GM12878 (cell line): ENCODE data around the gene JUND. TPM values are rescaled to one million over a fixed set of nuclear protein-coding genes. Genes with fewer than 3 reads are reported as not detected.

Experiments used
- ATAC-seq: fragments of 200-7000 bp; cut with Tn5 transposase; 3 replicates; pipeline ENCODE4 v1.9.1; 2020; ENCODE audit warnings: mild to moderate bottlenecking, moderate library complexity
- BruUV-seq: library from RNA; stranded (reverse); fragments of 400-500 nt; replicated peaks from 2 replicates; lab custom pipeline; 2021; lab: Mats Ljungman, UMichigan
- CTCF ChIA-PET: fragments of 300-600 bp; sonication (Branson Sonifier 250); formaldehyde crosslinking; extraction: SDS; loops from one replicate; lab custom pipeline; 2021; ENCODE audit warnings: inconsistent platforms; lab: Yijun Ruan, JAX
- POLR2A ChIA-PET: fragments of 350-600 bp; formaldehyde crosslinking; extraction: SDS; loops from one replicate; lab custom pipeline; 2021; ENCODE audit warnings: inconsistent platforms; lab: Charles Lee
- RAD21 ChIA-PET: fragments of 300-600 bp; sonication (Branson Sonifier 250); formaldehyde crosslinking; loops from one replicate; lab custom pipeline; 2023; ENCODE audit warnings: antibody characterized with exemption; ENCODE audit not compliant: unreplicated experiment; lab: Charles Lee
- SMC1A ChIA-PET: fragments of 300-600 bp; sonication (Branson Sonifier 250); formaldehyde crosslinking; loops from one replicate; lab custom pipeline; 2023; ENCODE audit not compliant: unreplicated experiment, uncharacterized antibody; lab: Charles Lee
- DNase-seq: peaks from one replicate; pipeline ENCODE4 v3.0.0-alpha.2; 2011; ENCODE audit warnings: low read depth, low spot score
- FAIRE-seq: peaks from 3 replicates; lab custom pipeline; 2011; peaks lifted over from hg19 to GRCh38; lab: Jason Lieb, UNC
- H2AFZ ChIP-seq: 2 replicates; pipeline ENCODE4 v1.6.0; 2011; ENCODE audit warnings: low read depth, low read length, control low read depth; ENCODE audit not compliant: control insufficient read depth
- H3K27ac ChIP-seq: 2 replicates; pipeline ENCODE4 v1.5.1; 2011; ENCODE audit warnings: control low read depth; ENCODE audit not compliant: control insufficient read depth, insufficient read depth
- H3K27me3 ChIP-seq, 2 experiments: replicated peaks in 1 of 2; 2 replicates each; pipeline versions ENCODE4 v1.6.0 to v1.6.1; 2011; ENCODE audit warnings: low read length in 1 of 2; ENCODE audit not compliant: control insufficient read depth in 2 of 2, insufficient read depth in 2 of 2
- H3K36me3 ChIP-seq, 2 experiments: 2 replicates each; pipeline ENCODE4 v1.5.1; 2011; ENCODE audit warnings: low read length in 1 of 2; ENCODE audit not compliant: control insufficient read depth in 2 of 2, insufficient read depth in 2 of 2
- H3K4me1 ChIP-seq: 2 replicates; pipeline ENCODE4 v1.6.1; 2011; ENCODE audit warnings: mild to moderate bottlenecking, low read length, moderate library complexity, mixed read lengths; ENCODE audit not compliant: control insufficient read depth, insufficient read depth
- H3K4me2 ChIP-seq: 2 replicates; pipeline ENCODE4 v1.6.0; 2011; ENCODE audit warnings: control low read depth; ENCODE audit not compliant: control insufficient read depth, insufficient read depth
- H3K4me3 ChIP-seq: fragments of 200-600 bp; sonication (generic); 2 replicates; pipeline ENCODE4 v1.5.1; 2016
- H3K79me2 ChIP-seq: 2 replicates; pipeline ENCODE4 v1.6.0; 2011; ENCODE audit warnings: low read length; ENCODE audit not compliant: control insufficient read depth, insufficient read depth
- H3K9ac ChIP-seq: 2 replicates; pipeline ENCODE4 v1.8.0; 2011; ENCODE audit warnings: low read length, control low read depth, mixed read lengths; ENCODE audit not compliant: control insufficient read depth, insufficient read depth
- H3K9me3 ChIP-seq: replicated peaks from 3 replicates; pipeline ENCODE4 v1.5.1; 2011; ENCODE audit warnings: mild to moderate bottlenecking, low read length; ENCODE audit not compliant: control insufficient read depth, insufficient read depth
- H4K20me1 ChIP-seq: 2 replicates; pipeline ENCODE4 v1.6.0; 2011; ENCODE audit not compliant: control insufficient read depth, insufficient read depth
- BHLHE40 ChIP-seq, 2 experiments: fragments of 450-650 bp in 1 of 2; IDR thresholded peaks; 2 replicates each; pipeline ENCODE4 v1.6.1; 2011 to 2017; ENCODE audit warnings: low read depth in 2 of 2, borderline replicate concordance in 1 of 2, improper control_type of control experiment in 1 of 2, low read length in 1 of 2, mild to moderate bottlenecking in 1 of 2
- CHD2 ChIP-seq: IDR thresholded peaks from 2 replicates; pipeline ENCODE4 v1.6.1; 2011; ENCODE audit warnings: low read depth, low read length, improper control_type of control experiment, borderline replicate concordance
- DPF2 ChIP-seq: fragments of 450-650 bp; IDR thresholded peaks from 2 replicates; pipeline ENCODE4 v1.6.1; 2017; ENCODE audit warnings: mild to moderate bottlenecking
- E2F4 ChIP-seq: IDR thresholded peaks from 2 replicates; pipeline ENCODE4 v1.6.1; 2012; ENCODE audit warnings: low read depth, low read length, improper control_type of control experiment
- NFYB ChIP-seq: IDR thresholded peaks from 2 replicates; pipeline ENCODE4 v1.6.1; 2011; ENCODE audit warnings: low read depth, mild to moderate bottlenecking, low read length, improper control_type of control experiment, moderate library complexity; ENCODE audit not compliant: insufficient read depth
- POLR2A ChIP-seq: IDR thresholded peaks from 2 replicates; pipeline ENCODE4 v1.6.1; 2011; ENCODE audit warnings: low read depth, mild to moderate bottlenecking, low read length
- RFX5 ChIP-seq: IDR thresholded peaks from 2 replicates; pipeline ENCODE4 v1.6.1; 2011; ENCODE audit warnings: low read depth, low read length, improper control_type of control experiment
- RUNX3 ChIP-seq: IDR thresholded peaks from 2 replicates; pipeline ENCODE4 v1.6.1; 2012; ENCODE audit warnings: low read length, inconsistent platforms
- SPI1 ChIP-seq: IDR thresholded peaks from 2 replicates; pipeline ENCODE4 v1.6.1; 2011; ENCODE audit warnings: low read depth, mild to moderate bottlenecking, low read length, moderate library complexity, borderline replicate concordance; ENCODE audit not compliant: insufficient read depth
- ZSCAN29 ChIP-seq: fragments of 450-650 bp; IDR thresholded peaks from 2 replicates; pipeline ENCODE4 v1.6.1; 2017; ENCODE audit warnings: mild to moderate bottlenecking, moderate library complexity
- WGBS: methylation state at CpG from one replicate; pipeline ENCODE4 v1.1.6; 2016; ENCODE audit warnings: low lambda C conversion rate; ENCODE audit not compliant: insufficient replicate concordance, insufficient coverage; ENCODE audit errors: missing lambda C conversion rate; 5-methylcytosine and 5-hydroxymethylcytosine counted together
- in situ Hi-C: fragments of 300-500 bp; cut with MboI; formaldehyde crosslinking; loops from 9 replicates; pipeline ENCODE4 v1.14.3; 2018; ENCODE audit warnings: mixed read lengths
- intact Hi-C: fragments of 100-400 bp; cut with micrococcal nuclease; formaldehyde crosslinking; loops from one replicate; pipeline ENCODE4 v1.14.2; 2022; ENCODE audit not compliant: unreplicated experiment
- polyA plus RNA-seq, 11 experiments: library from polyadenylated mRNA; depleted of rRNA in 4 of 11; unstranded in 6 of 11; stranded (reverse) in 5 of 11; fragments of >200 nt; fragmentation: Nextera tagmentation in 4 of 11; fragmentation: Illumina TruSeq in 1 of 11; extraction: Ambion mirVana in 4 of 11; extraction: Trizol in 1 of 11; gene quantifications; 1 replicate in 1 of 11; 2 replicates in 10 of 11; pipeline versions ENCODE4 v1.2.1 to v1.2.3, GENCODE V29; 2011 to 2016; ENCODE audit warnings: inconsistent platforms in 2 of 11, missing spikeins in 2 of 11, low read depth in 1 of 11
- total RNA-seq, 4 experiments: library from RNA; depleted of rRNA in 3 of 4; stranded (reverse); fragments of >200 nt in 3 of 4; fragmentation: Illumina TruSeq in 1 of 4; extraction: Trizol in 1 of 4; gene quantifications; 2 replicates each; pipeline versions ENCODE4 v1.2.1 to v1.2.3, GENCODE V29; 2013 to 2021

JUND gene
- total and polyA plus RNA-seq, 10 of the 15 experiments (the other 5 are each of a cell fraction or from before 2014, with no cell fraction given) = 7.4 to 164 (median 18.8) TPM

- Histone ChIP-seq H3K9ac (no peak overlapping the region), H3K9me3 (no peaks in the 10 kb centered on the region; the same call in 2 of the 3 replicates), H3K4me3 (no peak overlapping the region), H2AFZ (no peak overlapping the region), H3K4me2 (no peak overlapping the region), H3K79me2 (no peaks in the 10 kb centered on the region), H3K27me3 (no peaks in the 10 kb centered on the region; a peak in 2 of 4 replicates), H3K4me1 (0 out of 2 replicates have a peak, but pooled peaks cover 4% of the 10 kb centered on the region), H3K36me3 (no peaks in the 10 kb centered on the region), H4K20me1 (no peaks in the 10 kb centered on the region), H3K27ac (no peak overlapping the region)
- in situ Hi-C loops (no loop called here), intact Hi-C loops (no loop called here)
- FAIRE-seq (no peak), DNase-seq (no peak), ATAC-seq (no peak)
- ChIA-PET SMC1A (interaction anchor here (1.7 to 2.2 kb wide), 2 partner anchors 47 to 96 kb away, joined by 4 to 6 read pairs; no protein-coding TSS in a partner anchor), RAD21 (interaction anchor here (0.5 to 2.4 kb wide), 3 partner anchors 17 to 134 kb away, joined by 3 to 12 read pairs (median 11); no protein-coding TSS in a partner anchor), POLR2A (interaction anchor here (0.7 to 2.2 kb wide), 2 partner anchors 8 to 27 kb away, joined by 4 to 5 read pairs; no protein-coding TSS in a partner anchor), CTCF (interaction anchor here (0.6 to 3.4 kb wide), 7 partner anchors 11 to 96 kb away, joined by 3 to 20 read pairs (median 3); no protein-coding TSS in a partner anchor)
- BruUV-seq = no TSS peak
- TF ChIP-seq RFX5 (no peak), BHLHE40 (IDR thresholded peaks at IDR 0.05; ENCODE audit: borderline replicate concordance in 1 of 2, low read depth in 2 of 2, low read length in 1 of 2) (peak in 1 of 2 experiments; percentile 46; a peak in 2 of 4 replicates), POLR2A (no peak), NFYB (no peak), ZSCAN29 (no peak), RUNX3 (peak; percentile 33; the same call in 1 of the 2 replicates), CHD2 (no peak), SPI1 (no peak), DPF2 (no peak), E2F4 (no peak)
- 17% methylated on average over 35 of the region's 46 CpGs for WGBS
Observed at GRCh38 chr19:18232540-18233223, 48.7 kb downstream of the JUND start.
